HG02642 (cell line): ENCODE results near the gene MAS1.
"Not testable (repeated sequence)": the region's sequence is repeated elsewhere in the genome, so short reads cannot be mapped to it uniquely, and the experiment has no call there.

Source experiments
- ATAC-seq: cut with Tn5 transposase; IDR thresholded peaks from one replicate; pipeline ENCODE4 v1.9.1; 2021; ENCODE audit warnings: mild to moderate bottlenecking; ENCODE audit not compliant: unreplicated experiment, poor library complexity

MAS1 gene

GRCh38 chr6:159890792-159891191 lies at the start of gene MAS1:
Gene MAS1, plus strand, starts transcription at chr6:159890988. Its CDS starts 15,968 bp downstream, at chr6:159906956.
- no peak for ATAC-seq

- ATAC-seq = no peak
Observed at GRCh38 chr6:159842035-159842434, 48.8 kb upstream of the MAS1 start.

GRCh38 chr6:159844737-159845645 lies 45.8 kb upstream of the MAS1 start:
- no peak for ATAC-seq

GRCh38 chr6:159848552-159848951 lies 42.2 kb upstream of the MAS1 start:
- not testable (repeated sequence) for ATAC-seq

- not testable (repeated sequence) for ATAC-seq
Observed at GRCh38 chr6:159849851-159850250, 40.9 kb upstream of the MAS1 start.

GRCh38 chr6:159852877-159853276 lies 37.9 kb upstream of the MAS1 start:
- no peak for ATAC-seq

GRCh38 chr6:159853754-159854153 lies 37.0 kb upstream of the MAS1 start:
- no peak for ATAC-seq

- no peak for ATAC-seq
Observed at GRCh38 chr6:159854959-159855358, 35.8 kb upstream of the MAS1 start.

- ATAC-seq = no peak
Observed at GRCh38 chr6:159858259-159858658, 32.5 kb upstream of the MAS1 start.

GRCh38 chr6:159860482-159860881 lies 30.3 kb upstream of the MAS1 start:
- no peak for ATAC-seq

GRCh38 chr6:159862103-159862502 lies 28.7 kb upstream of the MAS1 start:
- ATAC-seq = no peak

- ATAC-seq = not testable (repeated sequence)
Observed at GRCh38 chr6:159863341-159863740, 27.4 kb upstream of the MAS1 start.

GRCh38 chr6:159865226-159865920 lies 25.4 kb upstream of the MAS1 start:
- ATAC-seq = no peak

GRCh38 chr6:159866286-159867247 lies 24.2 kb upstream of the MAS1 start:
- no peak for ATAC-seq

- no peak for ATAC-seq
Observed at GRCh38 chr6:159871241-159871640, 19.5 kb upstream of the MAS1 start.

- ATAC-seq = no peak
Observed at GRCh38 chr6:159871906-159872305, 18.9 kb upstream of the MAS1 start.

GRCh38 chr6:159874435-159874834 lies 16.4 kb upstream of the MAS1 start:
- ATAC-seq = no peak

- ATAC-seq = no peak
Observed at GRCh38 chr6:159875194-159875593, 15.6 kb upstream of the MAS1 start.

- no peak for ATAC-seq
Observed at GRCh38 chr6:159876242-159876641, 14.5 kb upstream of the MAS1 start.

- no peak for ATAC-seq
Observed at GRCh38 chr6:159877256-159877808, 13.5 kb upstream of the MAS1 start.
